Endothelial cell of umbilical vein (primary cell): ENCODE data around the gene GALNT10.

Experiments used
- EZH2 ChIP-seq: IDR thresholded peaks from 2 replicates; pipeline ENCODE4 v1.6.1; 2012; ENCODE audit warnings: borderline replicate concordance, low read depth, mild to moderate bottlenecking, moderate library complexity, low read length, inconsistent platforms; ENCODE audit not compliant: severe bottlenecking
- JUN ChIP-seq: IDR thresholded peaks from 2 replicates; pipeline ENCODE4 v1.6.1; 2011; ENCODE audit warnings: borderline replicate concordance, low read depth; ENCODE audit not compliant: insufficient read length, insufficient read depth
- MYC ChIP-seq: IDR thresholded peaks from one replicate; pipeline ENCODE4 v1.6.1; 2011; ENCODE audit warnings: mild to moderate bottlenecking, low read depth, low read length
- POLR2A ChIP-seq: IDR thresholded peaks from 2 replicates; pipeline ENCODE4 v1.6.1; 2012; ENCODE audit warnings: low read depth, mild to moderate bottlenecking, control low read depth, low read length
- TF ChIP-seq, protein P1 (sequence below), 2 donors: IDR thresholded peaks; 1 replicate in 1 of 2; 2 replicates in 1 of 2; pipeline ENCODE4 v1.5.1; 2011; ENCODE audit warnings: low read length in 2 of 2, mild to moderate bottlenecking in 2 of 2, moderate library complexity in 2 of 2, control low read depth in 1 of 2, inconsistent platforms in 1 of 2, low read depth in 1 of 2; ENCODE audit not compliant: insufficient read depth in 1 of 2; ENCODE audit errors: extremely low read depth in 1 of 2
- TF ChIP-seq, protein P2 (sequence below): IDR thresholded peaks from 2 replicates; pipeline ENCODE4 v1.6.1; 2011; ENCODE audit not compliant: insufficient read depth, insufficient read length

DNA sequence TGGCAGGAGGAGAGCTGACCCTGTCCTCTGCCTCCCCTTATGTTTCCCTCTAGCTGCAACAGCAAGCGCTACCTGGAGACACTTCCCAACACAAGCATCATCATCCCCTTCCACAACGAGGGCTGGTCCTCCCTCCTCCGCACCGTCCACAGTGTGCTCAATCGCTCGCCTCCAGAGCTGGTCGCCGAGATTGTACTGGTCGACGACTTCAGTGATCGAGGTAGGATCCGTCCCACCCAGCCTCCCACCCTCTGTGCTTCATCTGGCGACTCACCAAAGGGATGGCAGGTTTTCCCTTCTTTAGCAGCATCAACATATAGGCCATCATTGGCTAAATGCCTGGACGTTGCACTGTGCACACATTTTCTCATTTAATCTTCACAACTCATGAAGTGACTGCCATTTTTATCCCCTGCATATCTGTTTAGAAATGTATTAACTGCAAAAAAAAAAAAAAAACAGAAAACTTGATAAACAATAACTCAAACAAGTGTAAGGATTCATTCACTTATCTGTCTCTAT, 139.0 kb downstream of the GALNT10 start:
- TF ChIP-seq MYC: no peak
- TF ChIP-seq, protein P1, sequence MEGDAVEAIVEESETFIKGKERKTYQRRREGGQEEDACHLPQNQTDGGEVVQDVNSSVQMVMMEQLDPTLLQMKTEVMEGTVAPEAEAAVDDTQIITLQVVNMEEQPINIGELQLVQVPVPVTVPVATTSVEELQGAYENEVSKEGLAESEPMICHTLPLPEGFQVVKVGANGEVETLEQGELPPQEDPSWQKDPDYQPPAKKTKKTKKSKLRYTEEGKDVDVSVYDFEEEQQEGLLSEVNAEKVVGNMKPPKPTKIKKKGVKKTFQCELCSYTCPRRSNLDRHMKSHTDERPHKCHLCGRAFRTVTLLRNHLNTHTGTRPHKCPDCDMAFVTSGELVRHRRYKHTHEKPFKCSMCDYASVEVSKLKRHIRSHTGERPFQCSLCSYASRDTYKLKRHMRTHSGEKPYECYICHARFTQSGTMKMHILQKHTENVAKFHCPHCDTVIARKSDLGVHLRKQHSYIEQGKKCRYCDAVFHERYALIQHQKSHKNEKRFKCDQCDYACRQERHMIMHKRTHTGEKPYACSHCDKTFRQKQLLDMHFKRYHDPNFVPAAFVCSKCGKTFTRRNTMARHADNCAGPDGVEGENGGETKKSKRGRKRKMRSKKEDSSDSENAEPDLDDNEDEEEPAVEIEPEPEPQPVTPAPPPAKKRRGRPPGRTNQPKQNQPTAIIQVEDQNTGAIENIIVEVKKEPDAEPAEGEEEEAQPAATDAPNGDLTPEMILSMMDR (IDR thresholded peaks at IDR 0.05; ENCODE audit: extremely low read depth in 1 of 2, insufficient read depth in 1 of 2, low read depth in 1 of 2, low read length in 2 of 2): no peak
- no peak for TF ChIP-seq EZH2
- TF ChIP-seq POLR2A: no peak
- TF ChIP-seq JUN: no peak
- TF ChIP-seq, protein P2, sequence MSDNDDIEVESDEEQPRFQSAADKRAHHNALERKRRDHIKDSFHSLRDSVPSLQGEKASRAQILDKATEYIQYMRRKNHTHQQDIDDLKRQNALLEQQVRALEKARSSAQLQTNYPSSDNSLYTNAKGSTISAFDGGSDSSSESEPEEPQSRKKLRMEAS: no peak
